GM04503 (cell line): ENCODE results near the gene NELL1.

ENCODE experiments used
- DNase-seq: peaks from one replicate; pipeline ENCODE4 v3.0.0-alpha.2; 2012; ENCODE audit warnings: low read depth

The NELL1 gene

DNA sequence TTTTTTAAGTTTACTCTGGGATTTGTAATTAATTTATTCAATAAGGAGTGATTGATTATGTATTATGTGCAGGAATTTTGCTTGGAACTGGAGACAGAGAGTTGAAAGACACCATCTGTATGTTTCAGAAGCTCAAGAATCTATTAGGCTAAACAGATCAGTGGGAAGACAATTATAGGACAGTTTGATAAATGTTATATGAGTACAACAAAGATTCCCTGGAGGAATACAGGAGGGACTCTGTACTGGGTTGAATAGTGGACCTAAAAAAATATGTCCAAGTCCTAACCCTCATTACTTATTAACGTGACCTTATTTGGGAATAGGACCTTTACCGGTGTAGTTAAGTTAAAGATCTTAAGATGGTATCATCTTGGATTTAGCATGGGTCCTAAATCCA lies 681.2 kb downstream of the NELL1 start:
- no peak for DNase-seq

DNA sequence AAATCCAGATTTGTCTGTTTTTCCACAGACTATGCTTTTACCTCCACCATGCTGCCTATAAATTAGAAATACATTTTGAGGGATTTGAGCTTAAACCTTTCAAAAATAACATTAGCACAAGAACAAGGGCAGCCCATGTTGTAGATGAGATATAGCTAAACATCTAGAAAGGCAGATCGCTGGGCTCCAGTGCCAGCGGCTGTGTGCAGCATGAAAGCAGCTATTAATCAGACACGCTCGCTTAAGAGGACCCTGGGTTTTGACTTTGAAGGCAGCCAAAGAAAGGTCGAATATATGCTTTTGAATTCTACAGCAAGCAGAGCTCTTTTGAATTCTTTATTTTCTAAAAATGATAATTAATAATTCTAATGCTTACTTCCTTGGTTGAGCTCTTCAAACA lies 684.0 kb downstream of the NELL1 start:
- no peak for DNase-seq

DNA sequence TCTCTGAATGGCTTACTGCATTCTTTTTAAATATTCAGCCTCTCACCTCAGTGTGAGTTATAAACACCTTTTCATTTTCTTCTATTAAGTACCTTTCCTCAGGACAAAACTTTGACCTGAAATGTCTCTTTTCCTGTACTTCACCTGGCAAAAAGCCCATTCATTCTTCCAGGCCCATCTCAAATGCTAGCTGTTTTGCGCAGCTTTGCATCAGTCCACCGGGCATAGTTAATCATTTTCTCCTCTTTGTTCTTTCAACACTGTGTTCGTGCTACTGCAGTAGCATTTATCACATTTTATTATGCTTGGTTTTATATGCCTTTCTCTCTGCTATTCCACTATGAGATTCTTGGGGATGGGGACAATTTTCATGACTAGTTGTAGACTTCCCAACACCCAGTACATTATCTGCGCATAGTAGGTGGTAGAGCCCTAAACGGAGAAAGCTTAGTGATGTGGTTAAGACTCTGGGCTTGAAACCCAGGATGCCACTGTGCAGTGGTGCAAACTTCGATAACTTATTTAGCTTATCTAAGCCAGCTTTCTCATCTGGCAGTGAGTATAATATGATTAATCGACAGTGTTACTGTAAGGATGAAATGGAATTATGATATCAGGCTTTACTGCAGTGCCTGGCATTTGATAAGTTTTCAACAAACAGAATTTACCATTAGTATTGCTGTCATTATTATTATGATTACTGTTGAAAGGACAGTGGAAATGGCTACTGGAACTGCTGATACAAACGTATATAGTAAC lies 695.7 kb downstream of the NELL1 start:
- DNase-seq, result no peak

DNA sequence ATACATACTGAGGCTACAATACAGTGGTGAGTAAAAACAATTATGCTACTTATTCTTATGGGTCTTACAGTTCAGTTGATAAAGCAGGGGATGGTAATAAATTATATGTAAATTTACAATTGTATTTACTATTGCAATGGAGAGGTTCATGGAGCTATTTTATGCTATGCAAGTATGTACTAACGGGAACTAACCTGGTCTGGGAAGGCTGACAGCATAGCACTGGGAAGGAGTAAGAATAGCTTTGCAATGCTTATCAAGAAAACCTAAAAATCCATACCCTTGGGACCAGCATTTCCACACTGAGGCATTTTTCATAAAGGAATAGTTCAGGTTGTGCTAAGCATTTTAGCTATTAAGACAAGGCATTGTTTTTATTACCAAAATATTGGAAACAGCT lies 700.6 kb downstream of the NELL1 start:
- no peak for DNase-seq

DNA sequence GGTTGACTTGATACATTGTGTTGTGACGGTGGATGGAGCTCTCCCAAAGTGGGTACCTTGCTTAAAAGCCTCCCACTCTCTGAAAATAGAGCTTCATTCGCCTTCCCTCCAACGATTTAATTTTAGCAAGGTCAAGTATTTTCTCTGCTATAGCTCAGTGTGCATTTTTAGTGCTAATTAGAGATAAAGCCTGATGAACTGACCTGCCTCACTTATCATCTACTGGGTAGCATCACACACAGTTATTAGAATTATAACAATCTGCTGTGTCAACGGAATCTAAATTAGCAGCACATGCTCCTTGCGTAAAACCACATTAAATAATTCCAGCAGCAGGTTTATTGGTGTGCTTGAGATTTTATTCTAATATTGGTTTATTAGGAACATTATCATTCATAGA lies 701.7 kb downstream of the NELL1 start:
- no peak for DNase-seq

DNA sequence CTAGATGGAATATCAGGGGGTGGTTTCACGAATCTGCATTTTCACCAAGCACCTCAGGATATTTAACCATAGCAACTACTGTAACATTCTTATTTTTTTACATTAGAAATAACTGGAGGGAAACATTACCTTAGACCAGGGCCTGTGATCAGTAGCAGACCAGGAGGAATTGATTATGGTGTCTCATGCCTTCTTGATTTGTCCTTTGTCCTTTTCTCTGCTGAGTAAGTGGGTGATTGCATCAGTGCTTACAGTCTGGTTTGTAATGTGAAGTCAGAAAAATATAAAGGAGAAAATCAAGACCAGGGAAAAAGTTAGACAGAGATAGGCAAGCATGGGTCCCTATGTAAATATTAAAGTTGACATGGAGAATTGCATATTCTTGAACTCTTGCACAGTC lies 703.3 kb downstream of the NELL1 start:
- no peak for DNase-seq

DNA sequence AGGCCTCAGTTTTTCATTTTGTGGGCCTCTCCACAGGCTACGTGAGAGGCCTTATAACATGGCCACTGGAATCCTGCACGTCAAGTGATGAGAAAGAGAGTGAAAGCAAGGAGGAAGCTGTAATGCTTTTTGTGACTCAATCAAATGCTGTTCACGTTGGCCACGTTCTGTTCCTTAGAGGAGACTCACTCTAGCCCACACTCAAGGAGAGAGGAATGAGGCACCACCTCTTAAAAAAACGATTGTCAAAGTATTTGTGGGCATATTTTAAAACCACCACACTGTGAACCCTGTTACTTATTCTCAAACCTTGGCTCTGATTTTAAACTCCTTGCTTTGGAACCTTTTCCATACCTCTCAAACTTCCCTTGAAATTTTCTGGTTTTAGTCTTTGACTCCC lies 705.0 kb downstream of the NELL1 start:
- no peak for DNase-seq

DNA sequence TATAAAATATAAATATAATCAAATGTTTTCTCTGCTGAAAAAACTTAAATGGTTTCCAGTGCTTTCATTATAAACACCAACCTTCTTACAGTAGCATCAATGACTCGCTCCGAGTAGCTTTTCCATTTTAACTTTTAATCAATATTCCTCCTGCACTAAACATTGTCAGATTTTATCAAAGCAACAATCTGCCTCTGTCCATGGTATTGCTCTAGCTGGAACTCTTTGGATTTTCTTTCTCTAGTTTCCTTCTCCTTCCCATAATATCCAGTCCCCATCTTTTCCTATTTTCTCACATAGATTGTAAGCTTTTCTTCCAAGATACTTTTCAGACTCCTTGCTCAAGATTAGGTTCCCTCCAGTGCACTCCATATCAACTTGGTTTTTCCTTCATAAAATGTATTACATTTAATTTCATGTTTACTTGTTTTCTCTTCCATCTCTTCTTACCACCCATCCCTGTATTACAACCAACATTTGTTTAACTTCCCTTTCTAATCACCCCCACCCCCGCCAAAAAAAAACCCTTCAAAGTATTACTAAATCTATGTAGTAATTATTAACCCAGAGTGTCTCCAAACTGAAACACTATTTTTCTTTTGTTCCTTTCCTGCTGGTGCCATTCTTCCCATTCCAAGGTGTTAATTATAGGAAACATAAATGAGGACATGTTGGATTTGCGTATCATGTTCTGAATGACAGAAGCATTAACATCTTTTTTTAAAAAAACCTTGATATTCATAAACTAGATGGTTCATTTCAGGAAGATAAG lies 716.5 kb downstream of the NELL1 start:
- DNase-seq, result no peak

DNA sequence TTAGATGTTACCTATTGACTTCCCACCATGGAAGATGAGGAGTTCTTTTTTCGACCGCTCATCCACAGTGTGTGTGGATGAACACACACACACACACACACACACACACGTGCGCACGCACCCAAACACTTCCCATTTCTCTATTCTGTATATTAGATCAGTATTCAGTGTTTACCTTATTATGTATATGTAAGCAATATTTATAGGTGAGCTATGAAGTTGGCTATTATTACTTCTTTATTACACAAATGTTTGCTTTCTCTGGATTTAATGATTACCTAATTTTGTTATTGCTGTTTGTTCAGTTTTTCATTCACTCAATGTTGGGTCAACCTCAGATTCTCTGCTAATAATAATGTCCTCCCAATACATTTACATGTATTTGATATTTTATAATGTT lies 721.0 kb downstream of the NELL1 start:
- DNase-seq, result no peak

DNA sequence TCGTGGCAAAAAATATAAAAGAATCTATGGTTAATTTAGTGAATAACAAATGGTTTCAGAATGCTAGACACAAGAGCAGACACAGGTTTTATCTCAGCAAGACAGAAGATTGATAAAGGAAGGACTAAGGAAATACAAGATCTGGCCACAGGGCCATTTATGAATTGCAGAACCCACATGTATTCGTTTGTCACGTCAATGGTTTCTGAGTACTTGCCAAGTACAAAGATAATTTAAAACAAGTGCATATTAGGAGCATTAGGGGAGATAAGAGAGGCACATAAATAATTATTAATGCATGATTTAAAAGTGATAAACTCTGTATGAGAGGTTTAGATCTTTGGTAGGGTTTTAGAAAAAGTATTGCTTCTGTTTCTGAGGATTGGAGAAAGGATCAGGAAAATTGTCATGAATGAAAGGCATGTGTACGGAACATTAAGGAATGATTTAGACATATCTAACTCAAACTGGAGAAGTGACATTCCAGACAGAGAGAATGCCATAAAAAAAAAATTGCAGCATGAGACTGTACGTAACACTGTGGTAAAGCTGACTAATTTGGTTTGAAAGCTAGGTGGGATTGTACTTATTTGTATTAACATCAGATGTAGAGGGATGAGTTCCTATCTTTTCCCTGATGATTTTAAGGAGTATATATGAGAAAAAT lies 727.1 kb downstream of the NELL1 start:
- DNase-seq, result no peak

DNA sequence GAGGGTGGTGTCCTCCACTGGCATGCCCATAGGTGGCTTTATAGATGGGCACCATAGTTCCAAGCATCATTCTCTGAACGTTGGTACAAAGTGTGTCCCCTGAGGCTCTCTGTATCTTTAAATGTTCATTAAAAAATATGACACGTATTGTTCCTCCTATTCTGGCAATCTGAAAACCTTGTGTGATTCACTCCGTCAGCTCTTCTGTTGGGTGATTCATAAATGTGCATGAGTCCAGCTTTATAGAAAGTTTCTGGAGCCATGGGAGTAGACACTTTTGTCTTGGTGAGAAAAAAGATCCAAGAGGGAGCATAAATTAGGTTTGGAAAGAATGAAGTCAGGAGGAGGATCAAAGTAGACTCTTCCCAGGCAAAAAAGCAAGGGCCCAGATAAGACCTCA lies 728.8 kb downstream of the NELL1 start:
- DNase-seq, result no peak

DNA sequence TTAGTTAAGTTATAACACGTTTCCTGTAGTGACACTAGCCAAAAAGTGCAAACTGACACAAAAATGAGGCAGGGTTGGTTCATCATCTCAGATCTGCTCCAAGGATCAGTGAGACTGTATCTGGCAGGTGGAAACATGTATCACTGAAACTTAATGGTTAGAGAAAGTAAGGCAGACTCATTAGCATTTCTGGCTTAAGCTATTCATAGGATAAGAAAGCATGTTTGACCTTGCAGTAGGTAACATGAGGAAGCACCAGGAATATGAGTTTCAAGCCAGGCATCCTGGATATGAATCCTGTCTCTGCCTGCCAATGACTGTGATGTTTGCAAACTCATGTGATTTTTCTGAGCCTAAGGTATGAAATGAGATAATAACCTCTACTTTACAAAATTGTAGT lies 732.1 kb downstream of the NELL1 start:
- DNase-seq, result no peak

DNA sequence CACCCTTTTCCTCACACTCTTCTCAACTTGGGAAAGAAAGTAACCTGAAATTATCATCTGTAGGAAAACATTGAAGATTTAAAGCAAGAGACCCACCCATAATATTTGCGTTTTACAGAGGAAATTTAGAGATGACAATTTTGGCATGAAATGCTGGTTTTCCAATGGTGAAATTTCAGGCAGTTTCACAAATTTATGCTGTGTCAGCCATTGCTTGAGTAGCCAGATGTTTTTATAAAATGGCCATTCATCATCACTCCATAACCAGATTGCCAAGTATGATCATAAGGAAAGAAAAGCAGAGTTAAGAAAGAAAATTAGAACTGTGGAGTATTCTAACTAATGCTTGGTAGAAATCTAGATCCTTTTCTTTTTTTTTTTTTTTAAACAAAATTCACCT lies 732.9 kb downstream of the NELL1 start:
- DNase-seq, result no peak

DNA sequence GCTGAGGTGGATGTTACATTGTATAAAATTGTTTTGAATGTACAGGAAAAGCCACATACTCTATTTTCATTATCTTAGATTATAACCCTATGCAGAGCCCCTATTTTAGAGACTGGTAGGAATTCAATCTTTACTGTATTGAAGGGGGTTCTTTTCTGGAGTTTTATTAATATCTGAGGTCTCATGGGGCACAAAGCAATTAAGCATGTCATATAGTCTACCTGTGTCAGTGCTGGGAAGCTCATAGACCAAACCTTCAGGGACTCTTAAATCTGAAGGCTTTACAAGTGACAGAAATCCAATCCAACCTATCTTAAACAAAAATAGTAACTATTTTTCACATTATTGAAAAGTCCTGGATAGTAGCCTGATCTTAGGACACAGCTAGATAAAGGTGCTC lies 733.7 kb downstream of the NELL1 start:
- no peak for DNase-seq

DNA sequence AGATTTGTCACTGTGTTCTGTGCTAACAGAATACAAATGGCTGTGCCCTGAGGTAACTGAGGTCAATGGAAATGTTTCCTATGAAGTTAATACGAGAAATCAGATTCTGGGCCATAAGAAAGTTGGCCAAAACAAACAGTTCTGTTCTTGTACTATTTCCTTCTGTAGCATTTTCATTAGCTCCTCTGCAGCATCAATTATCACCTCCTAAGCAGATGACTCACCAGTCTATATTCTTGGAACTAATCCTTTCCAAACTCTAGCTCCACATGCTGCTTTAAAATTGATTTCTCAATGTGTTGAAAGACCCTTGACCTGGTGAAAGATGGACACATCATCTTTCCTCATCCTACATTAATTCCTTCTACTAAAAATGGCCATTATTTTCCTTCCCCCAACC lies 736.0 kb downstream of the NELL1 start:
- no peak for DNase-seq

DNA sequence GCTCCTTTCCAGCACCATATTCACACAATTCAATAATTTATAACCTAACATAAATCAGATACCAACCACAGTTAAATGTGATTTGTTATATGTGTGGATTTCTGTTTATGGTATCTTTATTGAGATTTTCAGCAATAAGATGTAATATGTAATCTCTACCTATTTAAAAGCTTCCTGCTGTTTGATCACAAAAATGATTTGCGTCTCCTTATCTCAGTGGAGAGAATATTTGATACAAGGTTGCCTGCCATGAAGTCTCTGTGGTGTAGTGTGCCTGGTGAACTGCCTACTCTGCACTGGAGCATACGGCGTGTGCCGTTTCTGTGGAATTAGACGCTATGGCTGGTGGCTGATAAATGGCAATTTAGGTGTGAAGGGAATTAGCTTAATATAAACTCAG lies 741.1 kb downstream of the NELL1 start:
- no peak for DNase-seq

DNA sequence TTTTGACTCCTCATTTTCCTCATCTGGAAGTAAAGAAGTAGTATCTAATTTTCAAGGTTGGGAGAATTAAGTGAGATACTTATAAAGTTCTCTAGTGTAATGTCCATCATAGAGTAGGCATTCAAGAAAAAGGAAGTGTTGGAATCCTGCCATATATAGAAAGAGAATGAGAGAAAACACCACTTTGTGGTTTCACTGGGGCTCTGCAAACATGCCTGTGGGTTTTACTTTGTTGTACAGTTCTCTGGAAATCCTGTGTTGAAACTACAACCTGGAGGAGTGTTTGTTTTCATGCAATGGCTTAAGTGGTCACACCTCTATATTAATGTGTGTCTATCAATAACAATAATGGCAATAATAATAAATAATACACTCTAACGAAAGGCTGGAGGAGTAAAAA lies 741.7 kb downstream of the NELL1 start:
- no peak for DNase-seq

DNA sequence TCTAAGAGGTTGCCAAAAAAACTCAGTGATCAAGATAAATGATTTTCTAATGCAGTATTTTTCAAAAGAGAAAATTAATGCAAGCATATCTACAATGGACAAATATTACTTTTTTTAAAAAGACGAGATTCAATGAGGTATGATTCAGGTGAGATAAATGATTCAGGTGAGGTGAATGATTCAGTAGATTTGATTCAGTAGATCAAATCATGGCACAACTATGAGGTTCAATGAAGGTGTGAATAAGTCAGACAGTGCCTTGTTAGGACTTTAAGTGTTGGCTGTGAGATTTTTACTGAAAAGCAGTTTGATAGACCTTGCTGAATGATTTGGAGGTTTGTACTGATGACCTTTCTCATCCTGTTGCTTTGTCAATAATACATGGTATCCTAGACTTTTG lies 742.2 kb downstream of the NELL1 start:
- DNase-seq, result no peak

DNA sequence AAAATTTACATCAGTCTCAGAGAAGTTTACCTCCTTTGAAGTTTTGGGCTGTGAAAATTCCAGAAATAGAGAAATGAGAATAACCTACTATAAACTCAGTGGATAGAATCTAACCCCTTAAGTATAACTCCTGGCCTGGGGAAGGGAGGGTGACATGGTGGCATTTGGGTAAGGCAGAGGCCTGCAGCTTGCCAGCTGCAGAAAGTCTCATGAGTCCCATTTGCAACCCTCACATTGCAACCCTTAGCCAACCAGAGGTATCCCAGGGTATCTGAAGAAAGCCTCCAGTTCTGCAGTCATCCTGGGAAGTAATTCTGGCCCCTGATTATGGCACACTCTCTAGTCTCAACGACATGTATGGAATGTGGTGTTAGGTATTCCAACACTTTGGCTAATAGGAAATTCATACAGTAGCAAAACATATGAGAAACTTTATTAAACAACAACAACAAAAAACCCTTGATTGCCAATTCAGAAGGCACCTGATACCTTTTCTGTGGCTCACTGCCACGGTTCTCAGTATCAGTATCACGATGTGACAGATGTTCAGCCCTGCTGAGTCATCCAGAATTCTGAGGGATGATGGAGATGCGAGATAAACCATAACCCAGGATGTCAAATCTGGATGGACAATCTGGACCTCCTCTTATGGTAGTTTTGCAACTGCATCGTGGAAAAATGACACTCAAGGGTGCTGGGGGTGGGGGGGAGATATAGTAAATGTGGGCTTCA lies 743.4 kb downstream of the NELL1 start:
- DNase-seq, result no peak

DNA sequence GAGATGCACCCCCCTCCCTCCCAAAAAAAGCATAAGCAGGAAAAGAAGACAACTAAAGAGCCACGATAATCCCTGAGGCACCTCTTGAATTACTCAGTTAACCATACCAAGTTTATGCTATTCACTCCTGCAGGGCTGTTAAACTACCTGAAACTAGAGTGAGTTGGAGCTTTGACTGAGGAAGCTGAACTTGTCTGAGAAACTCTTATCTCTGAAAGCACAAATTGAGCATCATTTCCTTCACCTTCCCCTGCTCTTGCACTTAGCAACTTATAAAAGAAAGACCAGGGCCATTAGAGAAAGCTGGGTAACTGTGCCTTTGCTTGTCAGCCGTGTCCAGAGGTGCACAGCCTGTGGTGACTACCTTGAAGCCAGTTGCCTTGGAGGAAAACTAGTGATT lies 745.6 kb downstream of the NELL1 start:
- no peak for DNase-seq

DNA sequence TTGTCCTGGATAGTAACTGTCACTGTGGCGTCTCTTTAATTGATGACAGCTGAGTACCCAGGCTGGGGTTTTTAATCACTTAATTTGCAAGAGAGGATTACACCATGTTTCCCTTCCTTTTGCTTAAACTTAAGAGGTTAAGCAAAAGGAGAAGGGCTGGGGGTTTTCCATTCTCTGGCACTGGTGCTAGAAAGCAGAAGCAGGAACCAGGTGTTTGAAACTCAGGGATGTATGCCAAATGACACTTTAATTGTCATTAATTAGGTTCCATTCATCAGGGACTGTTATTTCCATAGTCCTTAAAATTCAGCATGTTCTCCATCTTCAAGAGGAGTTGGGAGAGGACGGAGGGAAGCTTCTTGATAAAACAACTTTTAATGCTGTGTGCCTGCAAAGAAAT lies 746.2 kb downstream of the NELL1 start:
- DNase-seq, result no peak

DNA sequence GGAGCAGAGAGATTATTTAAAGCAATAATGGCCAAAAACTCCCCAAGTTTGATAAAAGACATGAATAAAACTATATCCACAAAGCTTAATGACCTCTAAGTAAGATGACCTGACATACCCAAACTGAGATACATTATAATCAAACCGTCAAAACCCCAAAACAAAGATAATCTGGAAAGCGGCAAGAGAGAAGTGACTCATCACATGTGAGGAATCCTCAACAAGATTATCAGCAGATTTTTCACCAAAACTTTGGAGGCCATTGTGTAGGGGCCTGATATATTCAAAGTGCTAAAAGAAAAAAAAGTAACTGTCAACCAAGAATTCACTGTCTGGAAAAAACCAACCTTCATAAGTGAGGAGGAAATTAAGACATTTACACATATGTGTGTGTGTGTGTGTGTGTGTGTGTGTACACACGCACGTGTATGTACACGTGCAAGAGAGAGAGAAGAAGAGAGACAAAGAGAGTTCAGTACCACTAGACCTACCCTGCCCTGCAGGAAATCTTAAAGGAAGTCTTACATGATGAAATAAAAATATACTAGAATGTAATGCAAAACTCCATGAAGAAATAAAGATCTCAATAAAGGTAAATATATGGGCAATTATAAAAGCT lies 752.4 kb downstream of the NELL1 start:
- no peak for DNase-seq
